Keratinocyte (primary cell): ENCODE measurements around the gene OLFML2A. TPM values are rescaled to one million over a fixed set of nuclear protein-coding genes. Genes with fewer than 3 reads are reported as not detected.

Experiments
- DNase-seq: peaks from one replicate; pipeline ENCODE4 v3.0.0-alpha.2; 2011; ENCODE audit warnings: low read depth, missing footprints, low spot score
- FAIRE-seq: peaks from 2 replicates; lab custom pipeline; 2011; peaks lifted over from hg19 to GRCh38; lab: Jason Lieb, UNC
- H2AFZ ChIP-seq: 2 replicates; pipeline ENCODE4 v1.6.0; 2012; ENCODE audit warnings: low read length, control low read depth, inconsistent platforms; ENCODE audit not compliant: control insufficient read depth
- H3K27ac ChIP-seq: 2 replicates; pipeline ENCODE4 v1.5.1; 2011; ENCODE audit warnings: low read length; ENCODE audit not compliant: control insufficient read depth, insufficient read depth
- H3K27me3 ChIP-seq: 3 replicates; pipeline ENCODE4 v1.6.0; 2011; ENCODE audit warnings: low read length; ENCODE audit not compliant: control insufficient read depth, insufficient read depth; ENCODE audit errors: extremely low read depth
- H3K36me3 ChIP-seq, 2 experiments: 2 replicates in 1 of 2; 3 replicates in 1 of 2; pipeline ENCODE4 v1.5.1; 2011; ENCODE audit warnings: low read length in 2 of 2, mild to moderate bottlenecking in 1 of 2; ENCODE audit not compliant: control insufficient read depth in 2 of 2, insufficient read depth in 2 of 2; ENCODE audit errors: extremely low read depth in 1 of 2
- H3K4me1 ChIP-seq: 3 replicates; pipeline ENCODE4 v1.5.1; 2011; ENCODE audit warnings: low read length; ENCODE audit not compliant: control insufficient read depth, insufficient read depth; ENCODE audit errors: extremely low read depth
- H3K4me2 ChIP-seq: 3 replicates; pipeline ENCODE4 v1.6.0; 2011; ENCODE audit warnings: low read depth, low read length; ENCODE audit not compliant: control insufficient read depth, insufficient read depth; ENCODE audit errors: extremely low read depth
- H3K4me3 ChIP-seq, 3 experiments: fragments of 200-600 bp in 1 of 3; sonication (generic) in 1 of 3; 2 replicates in 2 of 3; 3 replicates in 1 of 3; pipeline ENCODE4 v1.5.1; 2011 to 2016; ENCODE audit warnings: low read length in 3 of 3, mild to moderate bottlenecking in 3 of 3, control low read depth in 2 of 3, inconsistent platforms in 1 of 3, low read depth in 1 of 3, mixed read lengths in 1 of 3, mixed run types in 1 of 3, moderate library complexity in 1 of 3; ENCODE audit not compliant: control insufficient read depth in 2 of 3, insufficient read depth in 2 of 3; ENCODE audit errors: extremely low read depth in 1 of 3
- H3K79me2 ChIP-seq: 2 replicates; pipeline ENCODE4 v1.6.0; 2012; ENCODE audit warnings: low read length; ENCODE audit not compliant: control insufficient read depth, insufficient read depth
- H3K9ac ChIP-seq: 3 replicates; pipeline ENCODE4 v1.6.0; 2011; ENCODE audit warnings: low read length; ENCODE audit not compliant: control insufficient read depth, insufficient read depth; ENCODE audit errors: extremely low read depth
- H3K9me1 ChIP-seq: 3 replicates; pipeline ENCODE4 v1.6.0; 2011; ENCODE audit warnings: low read length; ENCODE audit not compliant: control insufficient read depth, insufficient read depth; ENCODE audit errors: extremely low read depth
- H3K9me3 ChIP-seq: 2 replicates; pipeline ENCODE4 v1.5.1; 2012; ENCODE audit warnings: low read depth, low read length; ENCODE audit not compliant: control insufficient read depth
- H4K20me1 ChIP-seq: 3 replicates; pipeline ENCODE4 v1.6.0; 2011; ENCODE audit warnings: low read length; ENCODE audit not compliant: control insufficient read depth, insufficient read depth; ENCODE audit errors: extremely low read depth
- CTCF ChIP-seq, 3 experiments: IDR thresholded peaks in 1 of 3; conservative IDR thresholded peaks in 1 of 3; optimal IDR thresholded peaks in 1 of 3; 2 replicates in 2 of 3; 3 replicates in 1 of 3; pipeline versions ENCODE3 to v1.5.1; 2011; ENCODE audit warnings: low read length in 3 of 3, mild to moderate bottlenecking in 3 of 3, moderate library complexity in 2 of 3, control low read depth in 1 of 3, inconsistent platforms in 1 of 3; ENCODE audit not compliant: insufficient read depth in 2 of 3; ENCODE audit errors: extremely low read depth in 1 of 3
- EZH2 ChIP-seq: IDR thresholded peaks from one replicate; pipeline ENCODE4 v1.6.1; 2012; ENCODE audit warnings: inconsistent platforms, mild to moderate bottlenecking, low read length, moderate library complexity
- dilution Hi-C: fragments of 300-500 bp; cut with MboI; formaldehyde crosslinking; loops from one replicate; pipeline ENCODE4 v1.7.0; 2020; ENCODE audit warnings: low sequenced_read_pairs; ENCODE audit not compliant: extremely low pct_ligation_motif_present
- polyA plus RNA-seq, 5 experiments: library from polyadenylated mRNA; depleted of rRNA in 3 of 5; stranded (reverse) in 3 of 5; stranded (forward) in 1 of 5; unstranded in 1 of 5; fragments of >200 nt; gene quantifications; 1 replicate in 1 of 5; 2 replicates in 3 of 5; 3 replicates in 1 of 5; pipeline versions ENCODE4 v1.2.1 to v1.2.3, GENCODE V29; 2011 to 2012; ENCODE audit warnings: missing spikeins in 2 of 5, low read depth in 1 of 5, low replicate concordance in 1 of 5

The OLFML2A gene
- polyA plus RNA-seq, 1 donor (not counting 4 experiments of a cell fraction or from before 2014, with no cell fraction given): 1.1 TPM

GRCh38 chr9:124830593-124830992 lies 53.7 kb downstream of the OLFML2A start:
- dilution Hi-C loops: no loop called here
- Histone ChIP-seq H4K20me1 (no peaks in the 10 kb centered on the region), H3K27ac (no peak overlapping the region), H3K4me1 (peaks cover 22% of the 10 kb centered on the region), H3K79me2 (no peaks in the 10 kb centered on the region), H3K9me1 (no peaks in the 10 kb centered on the region), H3K9ac (no peak overlapping the region), H3K4me2 (no peak overlapping the region), H3K9me3 (no peaks in the 10 kb centered on the region), H2AFZ (no peak overlapping the region), H3K27me3 (no peaks in the 10 kb centered on the region), H3K4me3 (no peak overlapping the region), H3K36me3 (no peaks in the 10 kb centered on the region)
- FAIRE-seq (no peak), DNase-seq (no peak)
- TF ChIP-seq CTCF (optimal IDR thresholded peaks at IDR 0.05 in 1 of 3, IDR thresholded peaks at IDR 0.05 in 1 of 3, conservative IDR thresholded peaks at IDR 0.05 in 1 of 3; ENCODE audit: extremely low read depth in 1 of 3, insufficient read depth in 2 of 3, low read length in 3 of 3) (no peak), EZH2 (no peak)

GRCh38 chr9:124831642-124832364 lies 54.9 kb downstream of the OLFML2A start:
- H3K9ac ChIP-seq: no peak overlapping the region
- no peaks in the 10 kb centered on the region for H3K9me1 ChIP-seq
- H3K36me3 ChIP-seq: no peaks in the 10 kb centered on the region
- H3K4me3 ChIP-seq: no peak overlapping the region
- H3K4me1 ChIP-seq: peaks cover 22% of the 10 kb centered on the region
- no peaks in the 10 kb centered on the region for H3K9me3 ChIP-seq
- TF ChIP-seq EZH2 (no peak), CTCF (optimal IDR thresholded peaks at IDR 0.05 in 1 of 3, IDR thresholded peaks at IDR 0.05 in 1 of 3, conservative IDR thresholded peaks at IDR 0.05 in 1 of 3; ENCODE audit: extremely low read depth in 1 of 3, insufficient read depth in 2 of 3, low read length in 3 of 3) (no peak)
- H3K27me3 ChIP-seq: no peaks in the 10 kb centered on the region
- no peaks in the 10 kb centered on the region for H4K20me1 ChIP-seq
- H3K4me2 ChIP-seq: no peak overlapping the region
- H2AFZ ChIP-seq: no peak overlapping the region
- DNase-seq: no peak
- FAIRE-seq: no peak
- dilution Hi-C loops: no loop called here
- no peak overlapping the region for H3K27ac ChIP-seq
- H3K79me2 ChIP-seq: no peaks in the 10 kb centered on the region
